Neuronal stem cell (in vitro differentiated cells): ENCODE data around the gene ZNF197.

Experiments used
- DNase-seq: peaks from one replicate; pipeline ENCODE4 v3.0.0-alpha.2; 2013; ENCODE audit warnings: low spot score
- H2AFZ ChIP-seq: one replicate; pipeline ENCODE4 v1.6.1; 2013; ENCODE audit warnings: mild to moderate bottlenecking, low read length, inconsistent platforms
- H2AK5ac ChIP-seq: 2 replicates; pipeline ENCODE4 v1.6.1; 2013; ENCODE audit warnings: low read depth, mild to moderate bottlenecking, inconsistent platforms, low read length, moderate library complexity, mixed read lengths
- H2BK120ac ChIP-seq: 2 replicates; pipeline ENCODE4 v1.6.1; 2013; ENCODE audit warnings: low read depth, mild to moderate bottlenecking, inconsistent platforms, low read length, moderate library complexity, mixed read lengths
- H2BK12ac ChIP-seq: one replicate; pipeline ENCODE4 v1.6.1; 2013; ENCODE audit warnings: low read length, inconsistent platforms
- H2BK15ac ChIP-seq: 2 replicates; pipeline ENCODE4 v1.6.1; 2013; ENCODE audit warnings: mild to moderate bottlenecking, low read length, inconsistent platforms, mixed read lengths
- H2BK5ac ChIP-seq: one replicate; pipeline ENCODE4 v1.6.1; 2013; ENCODE audit warnings: inconsistent platforms, mild to moderate bottlenecking, low read length, moderate library complexity
- H3K14ac ChIP-seq: one replicate; pipeline ENCODE4 v1.6.1; 2013; ENCODE audit warnings: low read length, inconsistent platforms
- H3K18ac ChIP-seq: 2 replicates; pipeline ENCODE4 v1.6.1; 2013; ENCODE audit warnings: low read length, inconsistent platforms
- H3K23ac ChIP-seq: 2 replicates; pipeline ENCODE4 v1.6.1; 2013; ENCODE audit warnings: low read depth, mild to moderate bottlenecking, mixed read lengths, low read length, inconsistent platforms; ENCODE audit not compliant: poor library complexity
- H3K27ac ChIP-seq: replicated peaks from 3 replicates; pipeline ENCODE4 v1.5.1; 2013; ENCODE audit warnings: low read length, inconsistent platforms
- H3K27me3 ChIP-seq, 3 experiments: 2 replicates each; pipeline ENCODE4 v1.6.1; 2013; ENCODE audit warnings: low read length in 3 of 3, mild to moderate bottlenecking in 2 of 3, inconsistent platforms in 1 of 3, low read depth in 1 of 3, mixed read lengths in 1 of 3, moderate library complexity in 1 of 3; ENCODE audit not compliant: control insufficient read depth in 3 of 3, insufficient read depth in 3 of 3
- H3K36me3 ChIP-seq, 2 donors: replicated peaks in 1 of 2; 2 replicates each; pipeline ENCODE4 v1.6.1; 2013; ENCODE audit warnings: low read length in 2 of 2; ENCODE audit not compliant: control insufficient read depth in 2 of 2, insufficient read depth in 2 of 2
- H3K4ac ChIP-seq: 2 replicates; pipeline ENCODE4 v1.6.1; 2013; ENCODE audit warnings: inconsistent platforms, mild to moderate bottlenecking, low read length, moderate library complexity
- H3K4me1 ChIP-seq, 2 donors: 1 replicate in 1 of 2; 2 replicates in 1 of 2; pipeline ENCODE4 v1.6.1; 2013; ENCODE audit warnings: low read length in 2 of 2, low read depth in 1 of 2; ENCODE audit not compliant: control insufficient read depth in 2 of 2, insufficient read depth in 1 of 2
- H3K4me2 ChIP-seq: one replicate; pipeline ENCODE4 v1.6.1; 2013; ENCODE audit warnings: mild to moderate bottlenecking, low read length, inconsistent platforms; ENCODE audit not compliant: insufficient read depth, poor library complexity, severe bottlenecking
- H3K4me3 ChIP-seq, 2 donors: 2 replicates each; pipeline ENCODE4 v1.5.1; 2013; ENCODE audit warnings: low read length in 2 of 2, mild to moderate bottlenecking in 2 of 2, inconsistent platforms in 1 of 2, moderate library complexity in 1 of 2
- H3K79me1 ChIP-seq: one replicate; pipeline ENCODE4 v1.6.1; 2013; ENCODE audit warnings: low read depth, mild to moderate bottlenecking, inconsistent platforms, low read length, moderate library complexity
- H3K9ac ChIP-seq: one replicate; pipeline ENCODE4 v1.6.1; 2013; ENCODE audit warnings: mild to moderate bottlenecking, low read depth, low read length, inconsistent platforms; ENCODE audit not compliant: poor library complexity
- H3K9me3 ChIP-seq, 2 donors: replicated peaks in 1 of 2; 2 replicates each; pipeline versions ENCODE3 to v1.6.1; 2013; ENCODE audit warnings: low read length in 2 of 2, mild to moderate bottlenecking in 2 of 2, inconsistent platforms in 1 of 2, low read depth in 1 of 2, mixed read lengths in 1 of 2, moderate library complexity in 1 of 2; ENCODE audit not compliant: control insufficient read depth in 2 of 2, insufficient read depth in 1 of 2
- H4K8ac ChIP-seq: one replicate; pipeline ENCODE4 v1.6.1; 2013; ENCODE audit warnings: low read depth, mild to moderate bottlenecking, inconsistent platforms, low read length, moderate library complexity
- H4K91ac ChIP-seq: one replicate; pipeline ENCODE4 v1.6.1; 2013; ENCODE audit warnings: low read length, low read depth, mild to moderate bottlenecking, inconsistent platforms; ENCODE audit not compliant: poor library complexity
- WGBS, 2 donors: extraction: QIAGEN DNeasy Blood & Tissue Kit; methylation state at CpG; one replicate each; pipeline ENCODE4 v1.1.7; 2013; ENCODE audit warnings: missing lambda C conversion rate in 2 of 2, mixed read lengths in 1 of 2; ENCODE audit not compliant: insufficient read length in 2 of 2, insufficient replicate concordance in 1 of 2; ENCODE audit errors: extremely low coverage in 2 of 2; 5-methylcytosine and 5-hydroxymethylcytosine counted together

The ZNF197 gene

GRCh38 chr3:44632193-44632592, 7.4 kb downstream of the ZNF197 start:
- no peak overlapping the region for H4K8ac ChIP-seq
- no peak overlapping the region for H2BK12ac ChIP-seq
- no peak overlapping the region for H3K4me2 ChIP-seq
- no peak overlapping the region for H3K4ac ChIP-seq
- no peaks in the 10 kb centered on the region for H3K27me3 ChIP-seq
- WGBS, 2 donors, result no CpG with 5 or more reads among the region's 3 CpGs
- H2AFZ ChIP-seq, result no peak overlapping the region
- no peak overlapping the region for H3K9ac ChIP-seq
- peaks cover 2% of the 10 kb centered on the region for H3K79me1 ChIP-seq
- H2BK5ac ChIP-seq, result no peak overlapping the region
- no peak for DNase-seq
- peaks cover 0 to 15% of the 10 kb centered on the region in 2 donors for H3K9me3 ChIP-seq
- H2AK5ac ChIP-seq, result no peak overlapping the region
- no peak overlapping the region for H3K27ac ChIP-seq
- no peaks in the 10 kb centered on the region for H3K4me1 ChIP-seq
- no peak overlapping the region for H3K4me3 ChIP-seq
- no peak overlapping the region for H3K18ac ChIP-seq
- no peak overlapping the region for H4K91ac ChIP-seq
- H3K23ac ChIP-seq, result no peak overlapping the region
- no peak overlapping the region for H2BK15ac ChIP-seq
- no peak overlapping the region for H3K14ac ChIP-seq
- H3K36me3 ChIP-seq, result peaks cover 18 to 93% of the 10 kb centered on the region in 2 donors
- H2BK120ac ChIP-seq, result no peak overlapping the region

- no peak overlapping the region for H2BK12ac ChIP-seq
- no peak overlapping the region for H3K27ac ChIP-seq
- no peak overlapping the region for H4K91ac ChIP-seq
- no peak overlapping the region for H2AFZ ChIP-seq
- H2BK120ac ChIP-seq, result no peak overlapping the region
- H3K4me1 ChIP-seq, result no peaks in the 10 kb centered on the region
- no peaks in the 10 kb centered on the region for H3K27me3 ChIP-seq
- no peak overlapping the region for H2BK15ac ChIP-seq
- H3K4me2 ChIP-seq, result no peak overlapping the region
- no CpG with 5 or more reads among the region's 4 CpGs for WGBS, 2 donors
- H3K4ac ChIP-seq, result no peak overlapping the region
- no peaks in the 10 kb centered on the region for H3K79me1 ChIP-seq
- H3K18ac ChIP-seq, result no peak overlapping the region
- no peak overlapping the region for H2AK5ac ChIP-seq
- no peak overlapping the region for H3K4me3 ChIP-seq
- peaks cover 28 to 65% of the 10 kb centered on the region in 2 donors for H3K9me3 ChIP-seq
- no peak overlapping the region for H4K8ac ChIP-seq
- no peak overlapping the region for H3K23ac ChIP-seq
- H3K14ac ChIP-seq, result no peak overlapping the region
- H3K36me3 ChIP-seq, result peaks cover 28 to 99% of the 10 kb centered on the region in 2 donors
- H2BK5ac ChIP-seq, result no peak overlapping the region
- no peak for DNase-seq
- no peak overlapping the region for H3K9ac ChIP-seq
Measured at GRCh38 chr3:44642337-44642736, 17.5 kb downstream of the ZNF197 start.

GRCh38 chr3:44643024-44643423, 18.2 kb downstream of the ZNF197 start:
- Histone ChIP-seq H3K9ac (no peak overlapping the region), H2BK120ac (no peak overlapping the region), H3K27ac (no peak overlapping the region), H3K14ac (no peak overlapping the region), H4K91ac (no peak overlapping the region), H2BK15ac (no peak overlapping the region), H3K79me1 (no peaks in the 10 kb centered on the region), H3K9me3 (peaks cover 28 to 59% of the 10 kb centered on the region in 2 donors), H3K23ac (no peak overlapping the region), H2BK5ac (no peak overlapping the region), H3K4me2 (no peak overlapping the region), H3K4me3 (no peak overlapping the region), H3K4ac (no peak overlapping the region), H3K4me1 (peaks cover 0 to 2% of the 10 kb centered on the region in 2 donors), H4K8ac (no peak overlapping the region), H3K36me3 (peaks cover 28 to 97% of the 10 kb centered on the region in 2 donors), H3K18ac (no peak overlapping the region), H2AFZ (no peak overlapping the region), H3K27me3 (no peaks in the 10 kb centered on the region), H2AK5ac (no peak overlapping the region), H2BK12ac (no peak overlapping the region)
- no peak for DNase-seq
- no CpG with 5 or more reads among the region's 4 CpGs for WGBS, 2 donors

GRCh38 chr3:44647771-44648170, 22.9 kb downstream of the ZNF197 start:
- DNase-seq, result no peak
- Histone ChIP-seq H2BK5ac (no peak overlapping the region), H2BK12ac (no peak overlapping the region), H2BK15ac (no peak overlapping the region), H3K18ac (no peak overlapping the region), H3K27ac (no peak overlapping the region), H3K9me3 (peaks cover 9 to 24% of the 10 kb centered on the region in 2 donors), H3K27me3 (no peaks in the 10 kb centered on the region), H4K91ac (no peak overlapping the region), H3K4me2 (no peak overlapping the region), H3K36me3 (peaks cover 25 to 76% of the 10 kb centered on the region in 2 donors), H3K4ac (no peak overlapping the region), H2BK120ac (no peak overlapping the region), H3K14ac (no peak overlapping the region), H3K23ac (no peak overlapping the region), H4K8ac (no peak overlapping the region), H3K9ac (no peak overlapping the region), H3K79me1 (no peaks in the 10 kb centered on the region), H3K4me3 (peak overlapping the region in 1 of 2 donors; percentile 65), H2AFZ (no peak overlapping the region), H2AK5ac (no peak overlapping the region), H3K4me1 (peaks cover 0 to 2% of the 10 kb centered on the region in 2 donors)
- no CpG with 5 or more reads among the region's 1 CpG for WGBS, 2 donors
